GM12892 (cell line): ENCODE results near the gene ACAD9.
"Not testable (repeated sequence)": the region's sequence is repeated elsewhere in the genome, so short reads cannot be mapped to it uniquely, and the experiment has no call there.

ENCODE experiments used
- POLR2A ChIP-seq: IDR thresholded peaks from 2 replicates; pipeline ENCODE4 v1.6.1; 2011; ENCODE audit warnings: low read depth, low read length, control low read depth
- POLR2AphosphoS5 ChIP-seq: IDR thresholded peaks from 2 replicates; pipeline ENCODE4 v1.6.1; 2011; ENCODE audit warnings: low read depth, low read length, control low read depth
- TAF1 ChIP-seq: IDR thresholded peaks from 2 replicates; pipeline ENCODE4 v1.6.1; 2011; ENCODE audit warnings: low read depth, mild to moderate bottlenecking, control low read depth, low read length, borderline replicate concordance

GRCh38 chr3:128832979-128833378, 46.4 kb upstream of the ACAD9 start:
- not testable (repeated sequence) for TF ChIP-seq POLR2A, TAF1, POLR2AphosphoS5
